ENCODE data around the gene BARX2.

Gene BARX2

GRCh38 chr11:129402206-129403171 lies 26.8 kb downstream of the BARX2 start:
- no peak for DNase-seq (ENCODE audit: low read depth)

- DNase-seq (ENCODE audit: low read depth): no peak
Observed at GRCh38 chr11:129404731-129405130, 29.1 kb downstream of the BARX2 start.

GRCh38 chr11:129408865-129409444 lies 33.3 kb downstream of the BARX2 start:
- no peak for DNase-seq (ENCODE audit: low read depth)

GRCh38 chr11:129410395-129410960 lies 34.8 kb downstream of the BARX2 start:
- no peak for DNase-seq (ENCODE audit: low read depth)

- DNase-seq (ENCODE audit: low read depth): no peak
Observed at GRCh38 chr11:129412494-129412893, 36.8 kb downstream of the BARX2 start.

- no peak for DNase-seq (ENCODE audit: low read depth)
Observed at GRCh38 chr11:129414144-129414872, 38.7 kb downstream of the BARX2 start.

- no peak for DNase-seq (ENCODE audit: low read depth)
Observed at GRCh38 chr11:129416080-129416820, 40.6 kb downstream of the BARX2 start.

- no peak for DNase-seq (ENCODE audit: low read depth)
Observed at GRCh38 chr11:129417458-129417857, 41.8 kb downstream of the BARX2 start.

GRCh38 chr11:129418039-129418438 lies 42.4 kb downstream of the BARX2 start:
- DNase-seq (ENCODE audit: low read depth): no peak

- no peak for DNase-seq (ENCODE audit: low read depth)
Observed at GRCh38 chr11:129419386-129419785, 43.7 kb downstream of the BARX2 start.

- no peak for DNase-seq (ENCODE audit: low read depth)
Observed at GRCh38 chr11:129423426-129423825, 47.8 kb downstream of the BARX2 start.

- DNase-seq (ENCODE audit: low read depth): no peak
Observed at GRCh38 chr11:129425214-129425613, 49.6 kb downstream of the BARX2 start.

GRCh38 chr11:129426038-129426437 lies 50.4 kb downstream of the BARX2 start:
- no peak for DNase-seq (ENCODE audit: low read depth)

- DNase-seq (ENCODE audit: low read depth): no peak
Observed at GRCh38 chr11:129426776-129427175, 51.1 kb downstream of the BARX2 start.

GRCh38 chr11:129427376-129427775 lies 51.7 kb downstream of the BARX2 start:
- DNase-seq (ENCODE audit: low read depth): no peak

- no peak for DNase-seq (ENCODE audit: low read depth)
Observed at GRCh38 chr11:129427816-129428406, 52.3 kb downstream of the BARX2 start.

- DNase-seq (ENCODE audit: low read depth): no peak
Observed at GRCh38 chr11:129428557-129428956, 52.9 kb downstream of the BARX2 start.

- DNase-seq (ENCODE audit: low read depth): no peak
Observed at GRCh38 chr11:129434641-129435498, 59.2 kb downstream of the BARX2 start.

GRCh38 chr11:129435499-129436245 lies 60.0 kb downstream of the BARX2 start:
- DNase-seq (ENCODE audit: low read depth): no peak

GRCh38 chr11:129436573-129436972 lies 60.9 kb downstream of the BARX2 start:
- no peak for DNase-seq (ENCODE audit: low read depth)
